Loucy (cell line): ENCODE measurements around the gene BNC1.

Source experiments
- EZH2phosphoT487 ChIP-seq: fragments of 200-600 bp; IDR thresholded peaks from 2 replicates; pipeline ENCODE4 v1.6.1; 2018; ENCODE audit warnings: antibody characterized with exemption, mild to moderate bottlenecking, moderate library complexity, borderline replicate concordance
- TF ChIP-seq, protein P1 (sequence below): fragments of 200-600 bp; sonication (generic); conservative IDR thresholded peaks from 2 replicates; pipeline ENCODE4 v1.5.1; 2014; ENCODE audit warnings: mild to moderate bottlenecking, antibody characterized with exemption, low read length

DNA sequence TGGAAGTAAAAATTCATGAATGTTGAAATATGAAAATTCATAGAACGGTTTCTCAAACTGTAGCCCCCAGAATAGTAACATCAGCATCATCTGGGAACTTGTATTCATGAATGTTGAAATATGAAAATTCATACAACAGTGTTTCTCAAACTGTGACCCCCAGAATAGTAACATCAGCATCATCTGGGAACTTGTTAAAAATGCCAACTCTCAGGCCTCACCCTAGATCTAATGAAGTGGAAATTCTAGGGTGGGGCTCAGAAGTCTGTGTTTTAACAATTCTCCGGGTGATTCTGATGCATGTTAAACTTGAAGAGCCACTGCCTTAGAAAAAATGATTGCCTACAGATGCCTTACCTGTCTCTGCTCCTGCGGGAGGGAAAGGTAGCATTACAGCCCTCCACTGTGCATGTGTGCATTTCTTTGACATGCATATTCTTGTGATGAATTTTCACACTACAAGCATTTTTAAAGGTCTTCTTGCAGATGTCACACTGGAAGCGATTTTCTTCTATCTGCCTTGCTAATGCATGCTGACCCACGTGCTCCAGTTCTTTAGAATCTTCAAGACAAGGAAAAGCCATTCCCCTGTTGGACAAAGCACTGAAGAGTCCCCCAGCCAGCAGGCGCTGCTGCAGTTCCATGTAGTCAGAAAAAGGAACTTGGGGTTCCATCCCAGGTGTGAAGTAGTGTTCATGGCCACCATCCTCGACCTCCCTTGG is 21.7 kb downstream of the BNC1 start:
- TF ChIP-seq, protein P1, sequence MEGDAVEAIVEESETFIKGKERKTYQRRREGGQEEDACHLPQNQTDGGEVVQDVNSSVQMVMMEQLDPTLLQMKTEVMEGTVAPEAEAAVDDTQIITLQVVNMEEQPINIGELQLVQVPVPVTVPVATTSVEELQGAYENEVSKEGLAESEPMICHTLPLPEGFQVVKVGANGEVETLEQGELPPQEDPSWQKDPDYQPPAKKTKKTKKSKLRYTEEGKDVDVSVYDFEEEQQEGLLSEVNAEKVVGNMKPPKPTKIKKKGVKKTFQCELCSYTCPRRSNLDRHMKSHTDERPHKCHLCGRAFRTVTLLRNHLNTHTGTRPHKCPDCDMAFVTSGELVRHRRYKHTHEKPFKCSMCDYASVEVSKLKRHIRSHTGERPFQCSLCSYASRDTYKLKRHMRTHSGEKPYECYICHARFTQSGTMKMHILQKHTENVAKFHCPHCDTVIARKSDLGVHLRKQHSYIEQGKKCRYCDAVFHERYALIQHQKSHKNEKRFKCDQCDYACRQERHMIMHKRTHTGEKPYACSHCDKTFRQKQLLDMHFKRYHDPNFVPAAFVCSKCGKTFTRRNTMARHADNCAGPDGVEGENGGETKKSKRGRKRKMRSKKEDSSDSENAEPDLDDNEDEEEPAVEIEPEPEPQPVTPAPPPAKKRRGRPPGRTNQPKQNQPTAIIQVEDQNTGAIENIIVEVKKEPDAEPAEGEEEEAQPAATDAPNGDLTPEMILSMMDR = no peak
- TF ChIP-seq EZH2phosphoT487 = no peak
